Upper lobe of left lung (tissue), 6 donors: ENCODE results near the gene LRRC47. TPM values are rescaled to one million over a fixed set of nuclear protein-coding genes. Genes with fewer than 3 reads are reported as not detected.

Experiments used
- ATAC-seq, 2 donors: fragments of 200-7000 bp; cut with Tn5 transposase; one replicate each; pipeline ENCODE4 v1.9.1; 2022; ENCODE audit warnings: mild to moderate bottlenecking in 2 of 2, moderate library complexity in 2 of 2; ENCODE audit not compliant: low FRiP score in 2 of 2
- DNase-seq, 2 donors: peaks; one replicate each; pipeline ENCODE4 v3.0.0-alpha.2; 2019 to 2020
- H3K27ac ChIP-seq, 4 donors: fragments of 200-600 bp; sonication (generic); one replicate each; pipeline ENCODE4 v1.5.1; 2016 to 2019
- H3K27me3 ChIP-seq, 4 donors: fragments of 200-600 bp; sonication (generic); one replicate each; pipeline ENCODE4 v1.5.1; 2017 to 2019
- H3K36me3 ChIP-seq, 4 donors: fragments of 200-600 bp; sonication (generic); one replicate each; pipeline ENCODE4 v1.5.1; 2016 to 2019
- H3K4me1 ChIP-seq, 4 donors: fragments of 200-600 bp; sonication (generic); one replicate each; pipeline ENCODE4 v1.5.1; 2018 to 2019
- H3K4me3 ChIP-seq, 4 donors: fragments of 200-600 bp; sonication (generic); one replicate each; pipeline ENCODE4 v1.5.1; 2017 to 2019; ENCODE audit warnings: mild to moderate bottlenecking in 2 of 4, moderate library complexity in 1 of 4
- H3K9me3 ChIP-seq, 4 donors: fragments of 200-600 bp; sonication (generic); one replicate each; pipeline ENCODE4 v1.5.1; 2018 to 2019
- EP300 ChIP-seq, 4 donors: sonication (generic); formaldehyde crosslinking; IDR thresholded peaks; one replicate each; pipeline ENCODE4 v1.5.1; 2017; ENCODE audit warnings: antibody characterized with exemption in 4 of 4, control low read depth in 2 of 4
- POLR2A ChIP-seq, 4 donors: fragments of 450-650 bp; IDR thresholded peaks; one replicate each; pipeline ENCODE4 v1.5.1; 2016 to 2017; ENCODE audit warnings: antibody characterized with exemption in 4 of 4, mild to moderate bottlenecking in 2 of 4
- POLR2AphosphoS5 ChIP-seq, 2 donors: sonication (generic); formaldehyde crosslinking; IDR thresholded peaks; one replicate each; pipeline ENCODE4 v1.5.1; 2017; ENCODE audit warnings: antibody characterized with exemption in 2 of 2
- WGBS, 2 donors: methylation state at CpG; one replicate each; pipeline ENCODE4 v1.1.5; 2017 to 2018; 5-methylcytosine and 5-hydroxymethylcytosine counted together
- total RNA-seq, 6 donors: library from RNA; depleted of rRNA in 4 of 6; stranded (reverse); fragments of >200 nt in 4 of 6; gene quantifications; one replicate each; pipeline versions ENCODE4 v1.1.0 to v1.2.1, GENCODE V29; 2016 to 2021
- TF ChIP-seq, protein P1 (sequence below), 6 experiments: fragments of 450-650 bp in 4 of 6; fragments of 200-600 bp in 2 of 6; sonication (generic) in 2 of 6; IDR thresholded peaks; one replicate each; pipeline ENCODE4 v1.5.1; 2016 to 2019; ENCODE audit warnings: antibody characterized with exemption in 6 of 6
- donor health status: DM: no; HTN: no; CAD: no; lungs with moderate emphysema.
- donor health status: DM: no; HTN: yes; CAD: no; lungs with severe emphysema.

The LRRC47 gene
- total RNA-seq, 6 donors from 2014 or later = 30.3 to 63.9 (median 39.3) TPM

DNA sequence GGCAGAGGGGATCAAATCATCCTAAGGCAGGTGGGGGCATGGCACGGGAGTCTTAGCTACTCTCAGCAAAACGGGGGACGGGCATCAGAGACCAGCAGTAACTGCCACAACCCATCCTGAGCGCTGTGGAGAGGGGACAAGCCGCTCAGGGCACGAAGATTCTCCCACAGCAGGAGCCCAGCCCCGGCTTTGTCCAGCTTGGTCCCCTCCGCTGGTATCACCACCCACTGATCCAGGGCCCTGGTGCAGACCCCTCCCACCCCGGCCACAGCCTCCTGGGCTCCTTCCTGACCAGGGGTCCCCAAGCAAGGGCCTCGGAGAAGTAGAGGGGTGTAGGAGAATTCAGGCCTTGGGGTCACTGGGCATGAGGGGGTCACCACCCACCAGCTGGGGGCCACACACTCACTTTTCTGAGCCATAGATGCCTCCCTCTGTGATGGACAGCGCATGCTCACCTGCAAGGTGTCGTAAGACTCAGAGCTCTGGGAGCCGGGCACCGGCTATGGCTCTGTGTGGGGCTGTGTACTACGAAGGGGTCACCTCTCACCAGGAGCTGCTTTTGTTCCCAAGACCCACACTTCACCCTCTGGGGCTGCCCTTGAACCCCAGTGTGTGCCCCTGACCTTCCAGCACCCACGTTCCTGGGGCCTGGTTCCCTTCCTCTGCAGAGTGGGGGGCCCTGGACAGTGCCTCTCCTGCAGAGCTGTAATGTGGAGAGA, 26.1 kb downstream of the LRRC47 start:
- TF ChIP-seq, protein P1, sequence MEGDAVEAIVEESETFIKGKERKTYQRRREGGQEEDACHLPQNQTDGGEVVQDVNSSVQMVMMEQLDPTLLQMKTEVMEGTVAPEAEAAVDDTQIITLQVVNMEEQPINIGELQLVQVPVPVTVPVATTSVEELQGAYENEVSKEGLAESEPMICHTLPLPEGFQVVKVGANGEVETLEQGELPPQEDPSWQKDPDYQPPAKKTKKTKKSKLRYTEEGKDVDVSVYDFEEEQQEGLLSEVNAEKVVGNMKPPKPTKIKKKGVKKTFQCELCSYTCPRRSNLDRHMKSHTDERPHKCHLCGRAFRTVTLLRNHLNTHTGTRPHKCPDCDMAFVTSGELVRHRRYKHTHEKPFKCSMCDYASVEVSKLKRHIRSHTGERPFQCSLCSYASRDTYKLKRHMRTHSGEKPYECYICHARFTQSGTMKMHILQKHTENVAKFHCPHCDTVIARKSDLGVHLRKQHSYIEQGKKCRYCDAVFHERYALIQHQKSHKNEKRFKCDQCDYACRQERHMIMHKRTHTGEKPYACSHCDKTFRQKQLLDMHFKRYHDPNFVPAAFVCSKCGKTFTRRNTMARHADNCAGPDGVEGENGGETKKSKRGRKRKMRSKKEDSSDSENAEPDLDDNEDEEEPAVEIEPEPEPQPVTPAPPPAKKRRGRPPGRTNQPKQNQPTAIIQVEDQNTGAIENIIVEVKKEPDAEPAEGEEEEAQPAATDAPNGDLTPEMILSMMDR (IDR thresholded peaks at IDR 0.05) = no peak
- no peak for TF ChIP-seq POLR2AphosphoS5 (IDR thresholded peaks at IDR 0.05)
- no peak for TF ChIP-seq EP300 (IDR thresholded peaks at IDR 0.05)
- TF ChIP-seq POLR2A (IDR thresholded peaks at IDR 0.05) = no peak
- 85 to 90% methylated on average over 7 to 16 of the region's 16 CpGs for WGBS, 2 donors
- Histone ChIP-seq H3K36me3 (no peaks in the 10 kb centered on the region), H3K4me3 (no peak overlapping the region), H3K4me1 (peaks cover 20 to 40% (median 32%) of the 10 kb centered on the region in 4 donors), H3K27ac (no peak overlapping the region), H3K9me3 (no peaks in the 10 kb centered on the region), H3K27me3 (no peaks in the 10 kb centered on the region)
- DNase-seq (no peak), ATAC-seq (no peak)

DNA sequence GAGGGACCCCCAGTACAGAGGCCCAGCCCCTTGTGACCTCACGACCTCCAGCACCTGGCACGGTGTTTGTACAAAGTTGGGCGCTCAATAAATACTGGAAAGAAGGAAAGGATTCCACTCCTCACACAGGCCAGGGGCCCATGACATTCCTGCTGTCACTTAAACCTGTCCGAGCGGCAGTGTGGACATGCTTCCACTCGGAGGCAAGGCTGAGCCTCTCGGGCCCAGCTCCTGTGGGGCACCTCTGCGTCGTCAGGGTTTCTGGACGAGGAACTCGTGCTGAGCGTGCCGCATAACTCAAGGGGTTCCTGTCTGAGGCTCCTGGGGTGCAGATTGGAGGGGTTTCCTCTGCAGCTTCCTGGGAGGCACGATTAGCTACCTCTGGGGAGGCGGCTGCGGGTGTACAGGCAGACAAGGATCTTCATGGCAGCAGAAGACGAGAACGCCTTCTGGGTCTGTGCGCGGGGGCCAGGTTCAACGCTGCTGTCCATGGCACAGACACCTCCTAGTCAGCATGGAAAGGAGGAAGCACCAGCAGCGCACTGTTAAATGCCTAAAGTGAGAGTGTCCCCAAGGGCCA, 27.4 kb downstream of the LRRC47 start:
- Histone ChIP-seq H3K4me1 (peaks cover 14 to 27% (median 21%) of the 10 kb centered on the region in 4 donors), H3K27ac (no peak overlapping the region), H3K4me3 (no peak overlapping the region), H3K9me3 (no peaks in the 10 kb centered on the region), H3K27me3 (no peaks in the 10 kb centered on the region), H3K36me3 (no peaks in the 10 kb centered on the region)
- DNase-seq (no peak), ATAC-seq (no peak)
- TF ChIP-seq, protein P1 (IDR thresholded peaks at IDR 0.05) = no peak
- TF ChIP-seq EP300 (IDR thresholded peaks at IDR 0.05) = no peak
- TF ChIP-seq POLR2A (IDR thresholded peaks at IDR 0.05) = no peak
- no peak for TF ChIP-seq POLR2AphosphoS5 (IDR thresholded peaks at IDR 0.05)
- WGBS, 2 donors = 81 to 82% methylated on average over 11 to 22 of the region's 22 CpGs

DNA sequence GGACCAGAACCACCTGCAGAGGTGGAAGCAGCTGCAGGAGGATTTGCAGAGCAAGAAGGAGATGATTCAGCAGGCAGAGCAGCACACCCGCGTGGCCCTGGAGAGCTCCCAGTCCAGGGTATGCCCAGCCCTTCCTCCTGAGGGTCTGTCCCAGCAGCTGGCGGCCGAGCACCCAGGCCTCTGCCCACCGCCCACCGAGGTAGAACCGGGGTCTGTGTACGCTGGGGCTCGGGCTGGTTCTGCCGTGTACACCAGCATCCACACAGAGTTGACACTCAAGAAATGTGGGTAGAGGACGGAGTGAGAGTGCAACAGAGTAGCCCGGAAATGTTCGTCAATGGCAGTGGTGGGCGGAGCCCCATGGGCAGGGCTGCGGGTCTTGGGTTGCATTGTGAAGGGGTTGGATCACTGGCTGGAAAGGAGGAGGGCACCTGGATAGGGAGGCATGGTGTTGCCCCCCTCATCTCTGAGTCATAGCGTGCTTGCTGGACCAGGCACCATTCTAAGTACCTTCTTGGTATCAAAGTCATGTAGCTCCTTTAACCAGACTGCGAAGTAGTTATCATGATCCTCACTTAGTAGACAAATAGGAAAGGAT, 28.9 kb downstream of the LRRC47 start:
- WGBS, 2 donors = 81 to 86% methylated on average over 16 to 17 of the region's 17 CpGs
- no peaks in the 10 kb centered on the region for H3K9me3 ChIP-seq
- no peak for DNase-seq
- H3K4me3 ChIP-seq = no peak overlapping the region
- H3K36me3 ChIP-seq = no peaks in the 10 kb centered on the region
- no peaks in the 10 kb centered on the region for H3K27me3 ChIP-seq
- H3K27ac ChIP-seq = no peak overlapping the region
- H3K4me1 ChIP-seq = peaks cover 8 to 14% (median 10%) of the 10 kb centered on the region in 4 donors
- TF ChIP-seq EP300 (IDR thresholded peaks at IDR 0.05) (no peak), POLR2A (IDR thresholded peaks at IDR 0.05) (no peak), POLR2AphosphoS5 (IDR thresholded peaks at IDR 0.05) (no peak)
- TF ChIP-seq, protein P1 (IDR thresholded peaks at IDR 0.05) = no peak
- no peak for ATAC-seq

DNA sequence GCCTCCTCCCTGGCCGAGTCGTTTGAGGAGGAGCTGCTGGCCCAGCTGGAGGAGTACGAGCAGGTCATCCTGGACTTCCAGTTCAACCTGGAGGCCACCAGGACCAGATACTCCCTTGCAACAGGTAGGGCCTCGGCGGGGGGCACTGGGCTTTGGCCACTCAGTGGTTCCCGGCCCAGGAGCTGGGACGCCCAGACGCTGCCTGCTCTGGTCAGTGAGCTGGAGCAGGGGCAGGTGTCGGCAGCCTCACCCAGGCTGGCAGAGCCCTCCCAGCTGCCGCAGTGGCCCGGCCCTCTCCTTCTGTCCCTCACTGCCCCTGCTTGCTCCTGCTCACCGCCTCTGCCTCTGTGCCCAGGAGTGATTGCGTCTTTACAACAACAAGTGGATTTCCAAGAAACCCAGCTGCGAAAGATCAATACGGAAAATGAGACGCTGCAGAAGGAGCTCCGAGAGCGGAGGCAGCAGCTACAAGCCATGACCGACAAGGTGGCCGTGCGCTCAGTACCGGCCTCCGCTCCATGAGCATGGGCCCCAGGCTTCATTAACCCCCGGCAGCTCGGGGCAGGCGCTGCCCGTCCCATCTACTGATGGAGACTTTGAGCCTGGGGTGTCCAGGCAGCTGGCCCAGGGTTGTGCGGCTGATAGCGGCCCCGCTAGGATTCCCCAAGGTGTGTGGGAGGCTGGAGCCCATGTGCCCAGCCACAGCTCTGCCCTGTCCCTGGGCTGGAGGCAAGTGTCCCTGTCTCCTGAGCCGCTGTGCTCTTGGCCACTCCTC, 32.8 kb downstream of the LRRC47 start:
- no peak for TF ChIP-seq POLR2A (IDR thresholded peaks at IDR 0.05)
- TF ChIP-seq, protein P1 (IDR thresholded peaks at IDR 0.05) = no peak
- TF ChIP-seq EP300 (IDR thresholded peaks at IDR 0.05) = no peak
- no peak for TF ChIP-seq POLR2AphosphoS5 (IDR thresholded peaks at IDR 0.05)
- ATAC-seq (no peak), DNase-seq (peak in 1 of 2 donors; percentile 69)
- Histone ChIP-seq H3K27me3 (no peaks in the 10 kb centered on the region), H3K9me3 (no peaks in the 10 kb centered on the region), H3K4me1 (no peaks in the 10 kb centered on the region), H3K27ac (no peak overlapping the region), H3K36me3 (no peaks in the 10 kb centered on the region), H3K4me3 (no peak overlapping the region)
- 76 to 86% methylated on average over 15 to 31 of the region's 31 CpGs for WGBS, 2 donors
